GM21723 (cell line): Measurements from ENCODE around the gene SYNPR.

ENCODE experiments used
- ATAC-seq: cut with Tn5 transposase; IDR thresholded peaks from one replicate; pipeline ENCODE4 v1.9.1; 2021; ENCODE audit warnings: mild to moderate bottlenecking, moderate library complexity; ENCODE audit not compliant: unreplicated experiment

Gene SYNPR

DNA sequence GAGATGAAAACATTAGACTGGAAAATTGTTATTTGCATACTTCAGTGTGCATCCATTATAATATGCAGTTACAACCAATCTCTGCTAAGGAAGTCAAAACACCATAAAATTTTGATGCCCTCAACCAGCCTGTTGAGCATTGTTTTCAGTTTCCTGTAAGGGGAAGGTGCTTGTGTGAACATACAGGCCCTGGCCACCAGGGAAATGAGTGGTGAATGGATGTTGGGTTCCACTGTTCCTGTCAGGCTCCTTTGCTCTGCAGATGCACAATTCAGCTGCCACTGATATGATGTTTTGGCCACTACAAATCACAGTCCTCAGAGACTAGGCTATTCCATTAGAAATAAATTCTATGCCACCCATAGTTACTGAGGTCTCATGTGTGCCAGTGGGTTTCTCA is 184.6 kb downstream of the SYNPR start:
- no peak for ATAC-seq

DNA sequence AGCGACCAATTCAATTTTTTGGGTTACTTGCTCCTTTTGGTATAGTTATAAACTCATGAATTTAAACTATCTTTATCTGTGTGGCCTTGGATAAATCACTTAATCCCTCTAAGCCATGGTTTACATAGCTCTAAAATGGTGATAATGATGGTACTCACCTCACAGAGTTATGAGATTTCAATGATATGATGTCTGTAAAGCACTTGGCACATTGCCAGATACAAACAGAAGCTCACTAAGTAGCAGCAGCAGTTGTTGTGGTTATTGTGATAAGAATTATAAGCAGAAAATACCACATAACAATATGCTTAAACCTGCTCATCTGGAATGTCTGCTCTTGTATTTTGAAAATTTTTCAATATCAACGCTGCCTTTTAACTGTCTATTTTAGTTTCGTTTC is 189.3 kb downstream of the SYNPR start:
- no peak for ATAC-seq

DNA sequence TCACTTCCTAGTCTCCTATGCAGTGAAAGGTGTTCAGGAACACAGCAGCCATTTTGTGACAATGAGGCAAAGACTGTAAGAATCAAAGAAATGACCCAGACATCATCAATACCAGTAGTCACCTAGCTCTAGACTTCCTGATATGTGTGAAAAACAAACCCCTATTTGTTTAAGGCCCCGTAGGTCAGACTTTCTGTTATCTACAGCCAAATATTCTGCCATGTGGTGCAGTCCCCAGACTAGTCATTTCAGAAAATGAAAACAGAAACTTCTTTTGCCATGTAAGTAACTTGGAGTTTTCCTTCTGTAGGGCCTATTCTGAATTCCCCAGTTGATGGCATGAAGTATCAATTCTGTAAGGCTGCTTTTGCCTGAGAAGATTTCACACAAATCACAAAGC is 192.6 kb downstream of the SYNPR start:
- peak; percentile 71 for ATAC-seq

DNA sequence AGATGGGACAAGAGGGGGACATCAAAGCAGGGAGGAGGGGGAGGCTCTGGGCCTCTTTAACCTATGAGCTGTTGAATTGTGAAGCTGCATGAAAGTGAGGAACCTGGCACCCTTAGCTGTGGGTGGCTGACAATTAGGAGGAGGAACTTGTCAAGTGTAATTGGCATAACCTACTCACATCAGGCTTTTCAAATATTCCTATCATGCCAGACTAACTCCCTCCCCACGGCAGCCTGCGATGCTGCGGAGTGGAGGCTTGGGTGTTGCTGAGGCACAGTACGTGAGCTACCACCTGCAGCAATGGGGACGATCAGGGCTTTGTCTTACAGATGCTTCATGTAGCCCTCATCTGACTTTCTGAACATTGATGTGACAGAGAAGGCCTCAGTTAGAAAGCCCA is 193.7 kb downstream of the SYNPR start:
- no peak for ATAC-seq

DNA sequence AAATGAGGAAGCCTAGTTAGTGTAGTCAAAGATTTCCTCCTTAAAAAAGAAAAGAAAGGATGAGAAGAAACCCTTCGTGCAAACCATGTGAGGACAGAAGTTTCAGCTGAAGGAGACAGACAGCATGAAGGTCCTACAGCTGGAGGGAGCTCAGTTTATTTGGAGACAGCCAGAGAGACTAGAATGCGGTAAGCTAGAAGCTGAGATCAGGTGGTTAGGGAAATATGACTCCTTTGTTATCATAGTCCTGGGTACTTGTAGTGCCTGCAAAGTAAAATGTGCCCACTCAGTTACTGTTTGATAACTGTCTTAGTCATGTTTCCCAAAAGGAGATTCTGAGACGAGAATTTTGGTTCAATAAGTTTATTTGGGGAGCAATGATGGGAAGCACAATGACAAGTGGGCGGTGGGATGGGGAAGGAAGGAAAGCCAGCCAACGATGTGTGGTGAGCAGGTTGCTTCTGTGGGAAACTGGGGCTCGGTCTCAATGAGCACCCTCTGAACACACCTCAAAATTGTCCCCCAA is 195.6 kb downstream of the SYNPR start:
- no peak for ATAC-seq

DNA sequence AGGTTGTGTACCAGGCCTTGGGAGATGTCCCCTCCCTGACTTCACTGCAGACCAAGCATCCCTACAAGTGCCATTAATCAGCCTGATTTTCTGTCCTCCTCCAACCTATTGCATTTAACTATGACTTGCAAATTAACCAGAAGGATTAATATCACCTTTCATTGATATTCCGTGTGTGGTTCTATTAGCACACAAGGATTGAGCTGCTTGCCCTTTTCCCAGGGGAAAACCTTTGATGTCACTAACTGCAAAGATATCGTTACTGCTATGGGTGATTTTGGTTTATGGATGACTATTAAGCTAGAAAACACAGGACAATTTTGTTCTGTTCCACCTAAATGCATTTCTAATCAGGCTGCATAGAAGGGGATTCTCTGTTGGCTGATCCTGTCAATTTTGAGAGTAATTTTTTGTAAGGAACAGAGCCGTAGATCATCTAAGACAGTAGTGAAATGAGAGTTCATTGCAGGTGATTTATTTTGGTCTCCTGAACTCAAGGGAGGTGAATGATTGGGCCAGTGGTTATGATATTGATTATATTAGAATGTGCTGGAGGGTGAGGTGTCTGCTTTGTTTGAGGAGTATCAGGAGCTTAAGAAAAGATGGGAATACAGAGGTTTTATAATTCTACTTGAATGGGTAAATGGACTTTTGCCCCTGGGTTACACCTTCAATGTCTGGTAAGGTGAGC is 196.9 kb downstream of the SYNPR start:
- no peak for ATAC-seq

DNA sequence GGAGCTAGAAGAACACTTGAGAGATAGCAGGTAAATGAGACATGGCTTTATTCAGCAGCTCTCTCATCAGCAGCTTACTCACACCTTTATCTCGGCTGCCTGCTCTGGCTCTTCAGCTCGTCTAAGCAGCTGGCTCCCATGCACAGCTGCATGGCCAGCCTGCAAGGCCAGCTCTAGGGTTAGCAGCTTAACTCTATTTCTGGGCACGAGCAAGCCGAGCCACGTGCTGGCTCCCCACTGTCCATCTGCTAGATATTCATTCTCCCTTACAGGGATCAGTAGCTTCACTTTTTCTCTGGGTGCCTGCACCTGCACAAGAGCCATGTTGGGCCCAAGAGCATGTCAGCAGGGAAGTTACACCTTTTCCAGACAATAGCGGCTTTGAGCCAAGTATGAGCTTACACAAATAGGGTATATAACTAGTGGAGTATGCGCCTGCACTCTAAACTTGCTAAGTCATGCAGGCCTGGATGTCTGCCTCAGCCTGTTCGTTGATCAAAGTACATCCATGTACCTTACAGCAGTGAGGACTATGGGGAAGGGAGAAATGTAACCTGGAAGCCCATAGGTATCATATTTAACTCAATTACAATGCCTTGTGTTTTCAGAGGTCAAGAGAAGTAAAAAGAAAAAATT is 199.5 kb downstream of the SYNPR start:
- no peak for ATAC-seq

DNA sequence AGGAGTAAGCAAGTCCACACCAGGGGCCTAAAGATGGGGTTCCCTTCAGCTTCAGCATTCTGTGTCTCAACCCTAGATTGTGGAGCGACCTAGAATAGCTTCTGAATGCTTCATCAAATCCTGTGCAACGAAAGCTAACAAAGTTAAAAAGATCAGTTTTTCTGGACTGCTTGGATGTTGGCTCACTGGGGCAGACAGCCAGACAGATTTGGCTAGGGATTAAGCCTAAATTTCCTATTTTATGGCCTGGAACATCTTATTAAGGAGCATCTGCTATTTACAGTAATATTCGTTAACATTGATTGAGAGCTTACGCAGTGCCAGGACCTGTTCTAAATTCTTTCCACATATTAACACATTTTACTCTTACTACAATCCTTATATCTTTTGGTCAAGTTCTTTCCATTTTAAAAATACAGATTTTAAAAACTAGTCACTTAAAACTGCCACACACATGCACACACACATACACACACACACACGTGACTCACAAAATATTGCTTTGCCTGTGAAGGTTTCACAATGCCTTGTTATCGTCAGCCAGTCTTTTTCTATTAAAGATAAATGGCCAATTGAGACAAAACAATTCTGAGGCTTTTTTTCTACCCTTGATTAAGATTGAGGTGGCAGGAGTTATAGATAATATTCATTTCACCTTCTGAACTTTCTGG is 201.0 kb downstream of the SYNPR start:
- no peak for ATAC-seq

DNA sequence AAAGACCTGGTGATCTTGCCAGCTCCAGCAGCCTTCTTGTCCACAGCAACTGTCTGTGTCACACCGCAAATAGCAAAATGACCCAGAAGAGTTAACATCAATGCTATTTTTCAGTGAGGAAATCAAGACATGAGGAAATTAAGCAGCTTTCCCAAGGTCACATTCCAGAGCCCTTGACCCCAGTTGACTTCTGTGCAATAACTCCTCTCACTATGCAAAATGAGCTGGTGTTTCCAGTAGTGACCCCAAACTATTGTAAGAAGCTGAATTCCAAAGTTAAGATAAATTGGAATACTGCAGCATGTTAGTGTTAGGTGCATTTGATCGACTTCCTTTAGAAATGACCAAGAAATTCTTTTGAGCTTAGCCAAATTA is 201.5 kb downstream of the SYNPR start:
- no peak for ATAC-seq

DNA sequence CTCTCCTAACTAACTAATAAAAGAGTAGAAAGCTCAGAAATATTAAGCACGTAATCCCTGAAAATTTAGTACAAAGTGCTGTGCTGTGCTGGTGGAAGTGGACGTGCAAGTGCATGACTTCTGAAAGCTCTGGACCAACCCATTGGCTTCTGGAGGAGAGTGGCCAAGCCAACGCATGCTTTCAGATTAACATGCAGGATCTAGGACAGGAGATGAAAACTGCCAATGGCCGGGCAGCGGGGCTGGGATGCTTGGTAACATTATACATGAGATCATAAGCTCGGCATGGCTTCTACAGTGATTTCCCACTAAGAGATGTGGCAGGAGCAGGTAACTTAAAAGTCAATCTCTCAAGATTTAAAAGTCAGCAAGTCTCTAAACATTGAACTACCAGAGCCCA is 203.5 kb downstream of the SYNPR start:
- ATAC-seq: no peak

DNA sequence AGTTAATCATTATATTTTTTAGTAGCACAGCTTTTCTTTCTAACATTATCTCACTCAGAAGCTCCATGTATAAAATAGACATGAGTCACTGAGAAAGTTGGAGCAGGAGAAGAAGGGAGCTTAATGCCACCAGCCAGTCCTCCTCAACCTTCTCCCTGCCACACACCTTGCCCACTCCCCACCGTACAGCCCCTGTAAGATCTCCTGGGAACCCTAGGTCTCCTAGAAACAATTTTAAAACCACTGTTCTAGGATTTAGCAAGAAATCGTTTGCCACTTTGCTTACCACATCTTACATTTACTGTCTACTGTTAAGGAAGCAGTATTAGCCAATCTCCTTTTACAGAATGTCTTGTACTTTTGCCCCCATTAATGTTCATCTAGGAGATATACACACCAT is 204.2 kb downstream of the SYNPR start:
- ATAC-seq: no peak

DNA sequence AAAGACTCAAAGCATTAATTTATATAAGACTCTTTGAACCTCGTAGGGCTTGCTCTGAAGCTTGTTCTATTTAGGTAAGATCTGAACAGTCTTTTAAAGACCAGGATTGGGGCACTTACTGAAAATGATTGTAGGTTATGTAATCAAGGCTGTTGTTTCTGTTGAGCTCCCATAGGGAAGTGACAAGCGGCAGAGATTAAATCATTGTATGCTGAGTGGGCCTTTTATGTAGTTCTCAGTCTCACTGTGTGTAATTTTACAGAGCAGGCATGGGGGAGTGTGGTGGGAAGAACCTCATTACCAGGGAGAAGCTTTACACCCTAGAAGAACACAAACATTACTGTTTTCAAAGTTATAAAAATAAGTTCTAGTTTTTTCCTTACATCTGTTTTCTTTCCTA is 214.4 kb downstream of the SYNPR start:
- no peak for ATAC-seq

DNA sequence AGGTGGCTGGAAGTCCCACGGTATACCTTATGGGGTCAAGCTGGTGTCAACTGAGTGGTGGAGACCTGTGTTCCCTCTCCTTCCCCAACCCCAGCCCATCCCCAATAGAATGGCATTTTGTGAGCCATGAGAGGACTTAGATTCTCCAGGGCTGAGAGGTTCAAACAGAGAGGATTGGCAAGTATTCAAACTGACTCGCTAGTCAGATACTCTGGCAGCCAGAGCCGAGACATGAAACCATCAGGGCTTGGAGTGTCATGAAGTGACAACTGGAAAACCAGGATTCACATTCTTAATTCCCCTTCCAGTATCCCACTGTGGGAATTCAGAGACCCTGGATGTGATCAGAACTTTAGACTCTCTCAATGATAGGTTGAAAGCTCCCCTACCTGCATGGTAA is 215.0 kb downstream of the SYNPR start:
- ATAC-seq: no peak

DNA sequence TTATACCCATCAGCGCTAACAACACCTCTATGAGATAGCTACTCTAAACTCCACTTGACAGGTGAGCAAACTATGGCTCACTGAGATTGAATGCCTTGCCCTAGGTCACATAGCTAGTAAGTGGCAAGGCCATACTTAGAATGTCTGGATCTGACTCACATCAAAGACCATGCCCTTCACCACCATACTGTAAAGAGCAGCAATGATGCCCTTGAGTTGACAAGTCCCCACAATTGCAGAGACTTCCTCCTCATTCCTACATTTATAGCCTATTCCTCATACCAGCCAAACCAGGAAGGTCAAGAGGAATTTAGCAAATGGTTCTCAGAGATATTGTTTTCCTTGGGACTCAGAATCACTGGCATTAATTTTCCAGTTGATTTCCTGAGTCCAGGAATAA is 216.5 kb downstream of the SYNPR start:
- ATAC-seq: no peak

DNA sequence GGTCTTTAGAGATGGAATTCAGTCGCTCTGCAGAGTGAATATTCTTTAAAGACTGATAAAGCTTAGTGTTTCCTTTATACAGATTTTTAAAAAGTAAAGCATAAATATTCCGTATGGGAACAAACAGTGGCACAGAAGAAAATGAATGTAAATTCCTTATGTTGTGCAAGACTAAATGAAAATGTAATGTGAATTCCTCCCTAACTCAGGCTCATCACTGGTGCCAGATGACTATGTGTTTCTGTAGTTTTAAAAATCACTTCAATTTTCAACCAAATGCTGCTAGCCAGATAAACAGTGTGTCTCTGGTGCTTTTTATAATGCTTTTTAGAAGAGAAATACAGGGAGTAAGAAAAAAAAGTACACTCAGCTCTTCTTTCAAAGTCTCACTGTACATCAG is 219.5 kb downstream of the SYNPR start:
- ATAC-seq: no peak

DNA sequence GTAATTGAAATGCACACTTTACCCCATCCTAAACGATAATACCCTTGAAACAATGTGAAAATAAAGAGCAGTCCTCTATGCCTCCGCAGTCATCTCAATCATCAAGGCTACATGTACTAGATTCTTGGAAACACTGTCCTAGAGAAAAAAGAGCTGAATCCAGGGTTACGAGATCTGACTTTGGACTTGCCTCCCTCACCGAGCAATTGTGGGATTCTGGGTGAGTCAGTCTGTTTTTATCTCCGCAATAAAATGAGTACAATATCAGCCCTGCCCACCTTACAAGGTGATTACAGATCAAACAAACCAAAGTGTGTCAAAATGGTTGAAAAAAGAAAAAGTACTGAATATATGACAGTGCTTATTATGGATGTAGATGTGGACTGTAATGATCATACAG is 222.1 kb downstream of the SYNPR start:
- no peak for ATAC-seq

DNA sequence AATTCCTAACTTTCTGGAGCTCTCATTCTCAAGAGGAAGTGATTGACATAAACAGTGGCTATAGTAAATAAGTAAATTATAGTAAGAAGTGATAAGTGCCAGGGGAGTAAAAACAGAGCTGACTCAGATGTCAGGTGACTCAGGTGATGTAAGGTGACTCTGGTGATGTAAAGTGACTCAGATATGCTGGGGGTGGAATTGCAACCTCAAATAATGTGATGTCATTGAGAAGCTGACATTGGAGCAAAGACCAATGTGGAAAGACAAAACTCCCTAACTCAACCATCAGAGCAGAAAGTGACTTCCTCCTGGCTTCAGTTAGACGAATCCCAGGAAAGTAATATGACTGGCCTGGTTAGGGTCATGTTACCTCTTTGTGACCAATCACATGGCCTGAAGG is 230.2 kb downstream of the SYNPR start:
- no peak for ATAC-seq

DNA sequence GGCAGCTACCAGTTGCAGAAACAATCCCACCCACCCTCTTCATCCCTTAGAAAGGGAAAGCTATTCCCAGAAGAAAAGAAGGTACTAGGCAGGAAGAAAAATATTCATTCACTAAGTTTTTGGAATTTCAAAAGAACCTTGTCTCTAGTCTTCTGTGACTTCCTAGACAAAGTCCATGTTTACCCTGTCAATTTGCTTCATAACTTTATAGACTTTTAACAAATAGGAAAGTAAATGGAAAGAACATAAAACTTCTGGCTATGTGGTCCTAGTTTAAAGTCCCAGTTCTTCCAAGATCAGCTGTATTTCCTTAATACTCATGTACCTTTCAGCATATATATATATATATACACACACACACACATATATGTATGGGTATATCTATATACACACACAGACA is 230.7 kb downstream of the SYNPR start:
- no peak for ATAC-seq

DNA sequence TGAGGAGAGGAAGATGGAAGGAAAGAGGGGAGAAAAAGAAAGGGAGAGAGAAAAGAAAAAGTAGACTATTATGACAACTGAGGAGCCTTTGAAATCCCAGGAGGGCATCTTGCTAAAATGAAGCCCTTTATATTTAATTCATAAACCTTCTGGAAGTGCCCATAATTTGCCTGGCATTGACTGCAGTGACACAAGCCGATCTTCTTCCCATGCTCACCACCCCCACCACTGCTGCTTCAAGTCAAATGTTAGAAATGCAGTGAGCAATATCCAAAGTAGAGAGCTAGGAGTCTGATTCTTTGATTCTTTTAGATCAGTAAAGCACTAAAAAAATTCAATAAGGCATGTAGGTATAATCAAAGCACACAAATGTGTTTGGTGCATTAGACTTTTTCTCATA is 235.7 kb downstream of the SYNPR start:
- no peak for ATAC-seq

DNA sequence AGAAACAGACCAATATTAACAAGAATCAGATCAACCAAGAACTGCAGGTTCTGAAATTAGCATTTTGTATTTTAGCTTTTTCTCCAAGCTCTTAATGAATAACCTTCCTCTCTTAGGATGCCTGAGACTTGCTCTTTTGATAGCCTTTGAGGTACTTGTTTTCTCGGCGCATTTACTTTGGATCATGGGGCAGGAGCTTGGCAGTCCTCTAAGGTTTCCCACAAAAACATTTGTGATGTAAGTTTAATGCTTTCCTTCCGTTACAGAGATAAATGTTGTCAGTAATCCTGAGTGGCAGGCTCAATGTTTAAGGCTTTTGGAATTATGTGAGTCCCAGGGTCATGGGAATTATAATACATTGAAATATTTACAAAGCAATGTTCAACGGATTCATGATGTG is 236.6 kb downstream of the SYNPR start:
- no peak for ATAC-seq

DNA sequence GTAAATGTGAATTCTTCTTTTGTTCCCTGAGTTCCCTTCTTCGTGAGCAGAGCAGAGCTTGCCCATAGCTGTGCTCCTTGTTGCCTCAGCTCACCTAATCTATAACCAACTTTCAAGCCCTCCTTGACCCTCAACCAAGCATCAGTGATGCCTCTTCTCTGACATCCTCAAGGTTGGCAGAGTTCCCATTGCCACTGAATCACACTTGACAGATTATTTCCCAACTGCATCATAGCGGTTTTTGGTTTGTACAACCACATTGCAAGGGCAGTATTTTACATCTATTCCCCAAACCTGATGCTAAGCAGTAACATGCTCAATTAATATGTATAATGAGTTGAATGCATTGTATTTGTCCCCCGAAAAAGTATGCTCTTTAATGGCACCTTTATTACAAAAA is 241.3 kb downstream of the SYNPR start:
- ATAC-seq: no peak

DNA sequence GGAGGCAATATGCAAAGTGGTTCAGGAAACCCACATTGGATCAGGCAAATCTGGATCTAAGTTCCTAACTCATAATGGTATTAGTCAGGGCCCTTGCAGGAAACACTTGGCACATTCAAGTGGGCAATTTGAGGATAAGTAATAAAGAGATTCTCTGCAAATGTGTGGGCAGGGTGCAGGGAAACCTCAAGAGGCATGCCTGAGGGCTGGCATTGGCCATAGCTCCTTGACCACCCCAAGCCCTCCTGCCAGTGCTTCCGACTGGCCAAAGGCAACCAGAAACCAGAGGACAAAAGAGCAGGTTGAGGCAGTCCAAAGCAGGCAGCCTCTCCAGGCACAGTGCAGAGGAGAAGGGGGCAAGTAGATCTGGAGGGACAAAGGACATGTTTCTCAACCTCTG is 243.5 kb downstream of the SYNPR start:
- no peak for ATAC-seq
